Upper lobe of left lung (tissue), 6 donors: Measurements from ENCODE around the gene KHK. TPM values are rescaled to one million over a fixed set of nuclear protein-coding genes. Genes with fewer than 3 reads are reported as not detected.

ENCODE experiments used
- ATAC-seq, 2 donors: fragments of 200-7000 bp; cut with Tn5 transposase; one replicate each; pipeline ENCODE4 v1.9.1; 2022; ENCODE audit warnings: mild to moderate bottlenecking in 2 of 2, moderate library complexity in 2 of 2; ENCODE audit not compliant: low FRiP score in 2 of 2
- DNase-seq, 2 donors: peaks; one replicate each; pipeline ENCODE4 v3.0.0-alpha.2; 2019 to 2020
- H3K27ac ChIP-seq, 4 donors: fragments of 200-600 bp; sonication (generic); one replicate each; pipeline ENCODE4 v1.5.1; 2016 to 2019
- H3K27me3 ChIP-seq, 4 donors: fragments of 200-600 bp; sonication (generic); one replicate each; pipeline ENCODE4 v1.5.1; 2017 to 2019
- H3K36me3 ChIP-seq, 4 donors: fragments of 200-600 bp; sonication (generic); one replicate each; pipeline ENCODE4 v1.5.1; 2016 to 2019
- H3K4me1 ChIP-seq, 4 donors: fragments of 200-600 bp; sonication (generic); one replicate each; pipeline ENCODE4 v1.5.1; 2018 to 2019
- H3K4me3 ChIP-seq, 4 donors: fragments of 200-600 bp; sonication (generic); one replicate each; pipeline ENCODE4 v1.5.1; 2017 to 2019; ENCODE audit warnings: mild to moderate bottlenecking in 2 of 4, moderate library complexity in 1 of 4
- H3K9me3 ChIP-seq, 4 donors: fragments of 200-600 bp; sonication (generic); one replicate each; pipeline ENCODE4 v1.5.1; 2018 to 2019
- EP300 ChIP-seq, 4 donors: sonication (generic); formaldehyde crosslinking; IDR thresholded peaks; one replicate each; pipeline ENCODE4 v1.5.1; 2017; ENCODE audit warnings: antibody characterized with exemption in 4 of 4, control low read depth in 2 of 4
- POLR2A ChIP-seq, 4 donors: fragments of 450-650 bp; IDR thresholded peaks; one replicate each; pipeline ENCODE4 v1.5.1; 2016 to 2017; ENCODE audit warnings: antibody characterized with exemption in 4 of 4, mild to moderate bottlenecking in 2 of 4
- POLR2AphosphoS5 ChIP-seq, 2 donors: sonication (generic); formaldehyde crosslinking; IDR thresholded peaks; one replicate each; pipeline ENCODE4 v1.5.1; 2017; ENCODE audit warnings: antibody characterized with exemption in 2 of 2
- WGBS, 2 donors: methylation state at CpG; one replicate each; pipeline ENCODE4 v1.1.5; 2017 to 2018; 5-methylcytosine and 5-hydroxymethylcytosine counted together
- total RNA-seq, 6 donors: library from RNA; depleted of rRNA in 4 of 6; stranded (reverse); fragments of >200 nt in 4 of 6; gene quantifications; one replicate each; pipeline versions ENCODE4 v1.1.0 to v1.2.1, GENCODE V29; 2016 to 2021
- TF ChIP-seq, protein P1 (sequence below), 6 experiments: fragments of 450-650 bp in 4 of 6; fragments of 200-600 bp in 2 of 6; sonication (generic) in 2 of 6; IDR thresholded peaks; one replicate each; pipeline ENCODE4 v1.5.1; 2016 to 2019; ENCODE audit warnings: antibody characterized with exemption in 6 of 6
- donor health status: DM: no; HTN: no; CAD: no; lungs with moderate emphysema.
- donor health status: DM: no; HTN: yes; CAD: no; lungs with severe emphysema.

KHK gene
- total RNA-seq, 6 donors from 2014 or later = 2.4 to 10.4 (median 6.3) TPM

DNA sequence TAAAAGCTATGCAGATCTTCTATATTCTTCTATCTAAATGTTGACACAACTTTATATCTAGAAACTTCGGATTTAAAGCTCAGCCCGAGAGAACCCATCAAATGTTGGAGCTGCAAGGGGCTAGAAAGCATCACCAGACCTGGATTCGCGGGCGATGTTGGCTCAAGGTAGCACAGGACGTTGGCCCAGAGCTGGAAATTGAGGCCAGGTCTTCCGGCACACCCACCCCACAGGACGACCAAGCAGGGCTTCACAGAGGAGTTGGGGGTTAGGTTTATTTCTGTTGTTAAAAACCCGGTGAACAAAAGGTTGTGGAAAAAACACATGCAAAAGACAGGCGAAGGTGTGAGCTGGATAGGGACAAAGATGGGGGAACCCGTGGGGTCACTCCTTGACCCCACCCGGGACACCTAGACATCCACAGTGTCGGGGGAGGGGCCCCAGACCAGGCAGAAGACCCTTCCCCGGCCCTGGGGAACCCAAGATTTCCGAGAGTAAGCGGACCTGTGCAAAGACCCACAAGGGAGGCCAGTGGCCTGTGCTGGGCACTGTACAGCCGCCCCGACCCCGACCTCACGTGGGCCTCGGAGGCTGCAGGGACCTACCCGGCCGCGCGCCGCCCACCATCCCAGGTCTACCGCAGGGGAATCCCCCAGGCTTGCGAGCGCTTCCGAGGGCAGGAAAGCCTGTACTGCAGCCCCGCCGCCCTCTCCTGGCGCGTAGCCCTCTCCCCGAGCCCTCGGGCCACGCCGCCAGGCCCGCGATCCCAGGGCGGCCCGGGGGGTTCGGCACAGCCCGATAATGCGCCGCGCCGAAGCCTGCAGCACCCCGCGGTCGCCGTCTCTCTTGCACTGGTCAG is 36.9 kb upstream of the KHK start:
- H3K27ac ChIP-seq = peak overlapping the region; percentile 73 to 89 (median 86)
- DNase-seq = peak; percentile 52 to 91
- no peak for TF ChIP-seq POLR2A (IDR thresholded peaks at IDR 0.05)
- TF ChIP-seq POLR2AphosphoS5 (IDR thresholded peaks at IDR 0.05) = no peak
- no peak for TF ChIP-seq EP300 (IDR thresholded peaks at IDR 0.05)
- TF ChIP-seq, protein P1, sequence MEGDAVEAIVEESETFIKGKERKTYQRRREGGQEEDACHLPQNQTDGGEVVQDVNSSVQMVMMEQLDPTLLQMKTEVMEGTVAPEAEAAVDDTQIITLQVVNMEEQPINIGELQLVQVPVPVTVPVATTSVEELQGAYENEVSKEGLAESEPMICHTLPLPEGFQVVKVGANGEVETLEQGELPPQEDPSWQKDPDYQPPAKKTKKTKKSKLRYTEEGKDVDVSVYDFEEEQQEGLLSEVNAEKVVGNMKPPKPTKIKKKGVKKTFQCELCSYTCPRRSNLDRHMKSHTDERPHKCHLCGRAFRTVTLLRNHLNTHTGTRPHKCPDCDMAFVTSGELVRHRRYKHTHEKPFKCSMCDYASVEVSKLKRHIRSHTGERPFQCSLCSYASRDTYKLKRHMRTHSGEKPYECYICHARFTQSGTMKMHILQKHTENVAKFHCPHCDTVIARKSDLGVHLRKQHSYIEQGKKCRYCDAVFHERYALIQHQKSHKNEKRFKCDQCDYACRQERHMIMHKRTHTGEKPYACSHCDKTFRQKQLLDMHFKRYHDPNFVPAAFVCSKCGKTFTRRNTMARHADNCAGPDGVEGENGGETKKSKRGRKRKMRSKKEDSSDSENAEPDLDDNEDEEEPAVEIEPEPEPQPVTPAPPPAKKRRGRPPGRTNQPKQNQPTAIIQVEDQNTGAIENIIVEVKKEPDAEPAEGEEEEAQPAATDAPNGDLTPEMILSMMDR (IDR thresholded peaks at IDR 0.05) = no peak
- H3K4me3 ChIP-seq = peak overlapping the region; percentile 83 to 97 (median 94)
- no peaks in the 10 kb centered on the region for H3K9me3 ChIP-seq
- H3K36me3 ChIP-seq = peaks cover 0 to 11% (median 3%) of the 10 kb centered on the region in 4 donors
- WGBS, 2 donors = 15 to 21% methylated on average over 16 to 39 of the region's 52 CpGs
- peak; percentile 52 to 58 for ATAC-seq
- peaks cover 11 to 19% (median 16%) of the 10 kb centered on the region in 4 donors for H3K4me1 ChIP-seq
- no peaks in the 10 kb centered on the region for H3K27me3 ChIP-seq

DNA sequence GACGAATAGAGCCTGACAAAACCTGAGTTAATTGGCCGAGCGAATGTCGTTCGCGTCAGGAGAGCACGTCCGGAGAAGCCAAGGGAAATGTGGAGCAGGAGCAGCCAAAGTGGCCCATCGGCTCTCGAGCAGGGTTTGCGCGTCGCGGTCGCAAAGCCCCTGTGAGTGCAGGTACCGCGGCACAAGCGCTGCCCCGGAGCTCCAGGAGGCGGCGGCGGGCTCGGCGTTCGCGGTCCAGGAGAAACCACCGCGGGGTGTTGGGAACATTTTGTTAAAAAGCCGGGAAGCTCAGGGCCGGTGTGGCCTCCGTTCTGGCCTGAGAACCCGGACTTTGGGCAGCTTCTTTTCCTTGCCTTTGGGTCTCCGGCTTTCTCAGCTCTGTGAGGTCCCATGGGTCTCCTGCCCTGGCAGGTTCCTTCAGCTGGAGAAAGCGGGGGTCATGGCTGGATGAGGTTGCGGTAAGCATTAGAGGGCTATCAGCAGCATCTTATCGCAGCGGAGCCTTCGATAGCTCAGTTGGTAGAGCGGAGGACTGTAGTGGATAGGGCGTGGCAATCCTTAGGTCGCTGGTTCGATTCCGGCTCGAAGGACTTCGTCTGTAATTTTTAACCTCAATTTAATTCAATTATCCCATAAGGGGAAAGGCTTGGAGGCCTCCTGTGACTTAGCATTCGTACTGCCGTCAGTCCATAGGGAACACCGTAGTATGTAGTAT is 36.1 kb upstream of the KHK start:
- WGBS, 2 donors = 0% methylated on average over 12 to 48 of the region's 48 CpGs

DNA sequence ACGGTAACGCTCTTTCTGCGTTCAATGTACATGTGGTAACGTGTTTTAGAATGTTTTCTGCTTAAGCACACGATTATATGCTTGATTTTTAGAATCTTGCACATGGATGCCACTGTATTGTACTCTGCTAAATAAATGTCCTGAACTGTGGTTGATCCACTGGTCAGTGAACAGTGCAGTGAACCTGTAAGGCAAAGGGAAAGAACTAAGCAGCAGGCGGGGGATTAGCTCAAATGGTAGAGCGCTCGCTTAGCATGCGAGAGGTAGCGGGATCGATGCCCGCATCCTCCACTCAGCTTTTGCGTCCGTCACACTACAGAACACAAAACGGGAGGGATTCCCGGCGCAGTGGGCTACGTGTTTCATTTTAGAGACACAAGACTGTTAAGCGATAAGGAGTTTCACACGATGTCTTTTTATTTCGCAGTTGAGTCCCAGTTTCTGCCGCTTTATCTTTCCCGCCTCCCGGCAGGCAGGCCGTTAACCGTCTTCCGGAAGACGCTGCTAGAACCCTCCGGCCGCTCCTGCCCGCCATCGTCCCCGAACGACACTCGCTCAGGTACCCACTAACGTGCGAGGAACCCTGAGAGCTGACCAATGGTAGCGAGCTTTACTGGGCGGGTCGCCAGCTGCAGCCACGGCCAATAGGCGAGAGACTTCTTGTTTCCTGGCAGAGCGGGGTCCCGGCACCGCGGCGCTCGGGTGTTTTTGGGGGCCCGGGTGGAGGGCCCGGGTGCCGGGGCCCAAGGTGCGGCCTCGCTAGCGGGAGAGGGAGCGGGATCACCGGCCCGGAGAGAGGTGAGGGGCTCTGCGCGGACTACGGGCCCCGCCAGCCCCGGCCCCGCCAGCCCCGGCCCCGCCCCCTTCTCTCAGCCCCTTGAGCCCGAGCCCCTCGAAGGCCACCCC is 35.3 kb upstream of the KHK start, which contains the start of gene AGBL5:
TSS of gene AGBL5 (plus strand) at position 673 of the 906 bp plus-strand sequence. CDS start 1,291 bp downstream, outside the sequence.
- H3K27ac ChIP-seq = peak within 1 kb of the TSS; percentile 73 to 89 (median 86)
- H3K9me3 ChIP-seq = no peaks in the 10 kb centered on the region
- H3K27me3 ChIP-seq = no peaks in the 10 kb centered on the region
- 0% methylated on average over 21 to 49 of the region's 67 CpGs for WGBS, 2 donors
- TF ChIP-seq POLR2A (IDR thresholded peaks at IDR 0.05) (peak in 3 of 4 donors; percentile 52 to 71 (median 58)), POLR2AphosphoS5 (IDR thresholded peaks at IDR 0.05) (peak; percentile 53 to 82), EP300 (IDR thresholded peaks at IDR 0.05) (no peak)
- TF ChIP-seq, protein P1 (IDR thresholded peaks at IDR 0.05) = no peak
- H3K4me3 ChIP-seq = peak within 1 kb of the TSS; percentile 83 to 97 (median 94)
- peaks cover 11 to 19% (median 16%) of the 10 kb centered on the region in 4 donors for H3K4me1 ChIP-seq
- ATAC-seq (peak; percentile 91 to 92), DNase-seq (peak; percentile 96)
- peaks cover 0 to 27% (median 15%) of the 10 kb centered on the region in 4 donors for H3K36me3 ChIP-seq

More for the DNA sequence above, 36.1 kb upstream of the KHK start:
- DNase-seq (peak; percentile 91 to 94), ATAC-seq (peak; percentile 87 to 92)
- Histone ChIP-seq H3K36me3 (peaks cover 0 to 19% (median 9%) of the 10 kb centered on the region in 4 donors), H3K4me1 (peaks cover 11 to 19% (median 16%) of the 10 kb centered on the region in 4 donors), H3K27ac (peak overlapping the region; percentile 73 to 89 (median 86)), H3K4me3 (peak overlapping the region; percentile 83 to 97 (median 94)), H3K27me3 (no peaks in the 10 kb centered on the region), H3K9me3 (no peaks in the 10 kb centered on the region)
- TF ChIP-seq EP300 (IDR thresholded peaks at IDR 0.05) = no peak
- TF ChIP-seq, protein P1 (IDR thresholded peaks at IDR 0.05) = peak; percentile 52 to 72 (median 60)

DNA sequence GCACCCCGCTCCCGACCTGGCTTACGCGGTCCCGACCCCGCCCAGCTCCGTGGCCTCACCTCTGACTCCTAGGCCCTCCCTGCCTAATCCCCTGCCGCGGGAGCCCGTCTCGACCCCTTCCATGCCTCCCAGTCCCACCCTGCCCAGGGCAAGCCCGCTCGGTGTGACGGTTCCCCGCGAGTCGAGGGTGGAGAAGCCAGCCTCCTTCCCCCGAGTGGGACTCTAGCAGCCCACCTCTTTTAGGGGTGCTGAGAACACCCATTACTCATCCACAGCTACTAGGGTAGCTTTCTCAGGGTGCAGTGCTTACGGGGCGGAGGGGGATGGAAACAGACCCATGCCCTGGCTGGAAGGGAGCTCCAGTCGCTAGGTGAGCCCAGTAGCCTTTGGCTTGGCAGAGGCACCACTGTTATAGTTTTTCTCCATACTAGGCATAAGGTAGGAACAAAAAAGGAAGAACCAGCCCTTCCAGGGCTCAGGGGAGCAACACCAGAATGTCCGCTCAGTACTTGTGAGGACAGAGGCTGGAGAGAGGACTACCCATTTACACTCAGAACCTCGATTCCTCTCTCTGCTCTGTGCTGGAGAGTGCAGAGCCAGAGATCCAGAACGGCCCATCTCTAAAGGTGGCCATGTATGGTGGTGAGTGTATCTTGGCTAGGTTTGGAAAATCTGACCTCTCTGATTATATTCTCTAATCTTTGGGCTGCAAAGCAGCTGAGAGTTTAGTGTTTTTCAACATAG is 34.5 kb upstream of the KHK start:
- 19 to 42% methylated on average over 4 to 6 of the region's 24 CpGs for WGBS, 2 donors
- Histone ChIP-seq H3K9me3 (no peaks in the 10 kb centered on the region), H3K27me3 (no peaks in the 10 kb centered on the region), H3K4me1 (peaks cover 11 to 19% (median 16%) of the 10 kb centered on the region in 4 donors), H3K4me3 (peak overlapping the region; percentile 83 to 97 (median 94)), H3K36me3 (peaks cover 0 to 35% (median 17%) of the 10 kb centered on the region in 4 donors), H3K27ac (peak overlapping the region; percentile 73 to 89 (median 86))
- TF ChIP-seq POLR2AphosphoS5 (IDR thresholded peaks at IDR 0.05) (no peak), EP300 (IDR thresholded peaks at IDR 0.05) (no peak), POLR2A (IDR thresholded peaks at IDR 0.05) (no peak)
- TF ChIP-seq, protein P1 (IDR thresholded peaks at IDR 0.05) = no peak
- no peak for ATAC-seq
- DNase-seq = peak in 1 of 2 donors; percentile 27
